Measurements from ENCODE around the gene EXOSC10. TPM values are rescaled to one million over a fixed set of nuclear protein-coding genes. Genes with fewer than 3 reads are reported as not detected.

The EXOSC10 gene
- polyA plus RNA-seq, 1 donor from 2014 or later: 115 TPM

DNA sequence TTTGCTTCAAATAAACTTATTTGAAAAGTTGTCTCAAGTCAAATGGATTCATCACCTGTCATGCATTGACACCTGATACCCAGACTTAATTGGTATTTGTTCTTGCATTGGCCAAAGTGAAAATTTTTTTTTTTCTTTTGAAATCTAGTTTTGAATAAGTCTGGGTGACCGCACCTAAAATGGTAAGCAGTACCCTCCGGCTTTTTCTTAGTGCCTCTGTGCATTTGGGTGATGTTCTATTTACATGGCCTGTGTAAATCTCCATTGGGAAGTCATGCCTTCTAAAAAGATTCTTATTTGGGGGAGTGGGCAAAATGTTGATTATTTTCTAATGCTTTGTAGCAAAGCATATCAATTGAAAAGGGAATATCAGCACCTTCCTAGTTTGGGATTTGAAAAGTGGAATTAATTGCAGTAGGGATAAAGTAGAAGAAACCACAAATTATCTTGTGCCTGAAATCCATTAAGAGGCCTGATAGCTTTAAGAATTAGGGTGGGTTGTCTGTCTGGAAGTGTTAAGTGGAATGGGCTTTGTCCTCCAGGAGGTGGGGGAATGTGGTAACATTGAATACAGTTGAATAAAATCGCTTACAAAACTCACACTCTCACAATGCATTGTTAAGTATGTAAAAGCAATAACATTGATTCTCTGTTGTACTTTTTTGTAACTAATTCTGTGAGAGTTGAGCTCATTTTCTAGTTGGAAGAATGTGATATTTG, 75.4 kb downstream of the EXOSC10 start:
- Histone ChIP-seq H3K4me2 (ENCODE audit: low read length) (no peak overlapping the region), H3K79me2 (replicated peaks; ENCODE audit: insufficient read depth, low read length) (no peaks in the 10 kb centered on the region), H3K36me3 (ENCODE audit: insufficient read depth, low read length) (peaks cover 14% of the 10 kb centered on the region), H3K9me3 (ENCODE audit: low read length) (no peaks in the 10 kb centered on the region), H4K20me1 (ENCODE audit: insufficient read depth) (peaks cover 5% of the 10 kb centered on the region), H3K4me3 (ENCODE audit: low read length) (no peak overlapping the region), H3F3A (ENCODE audit: insufficient read depth, low read length, poor library complexity, severe bottlenecking) (no peaks in the 10 kb centered on the region), H3K27me3 (ENCODE audit: insufficient read depth, low read depth, low read length) (no peaks in the 10 kb centered on the region), H3K9ac (ENCODE audit: low read length) (no peak overlapping the region), H2AFZ (ENCODE audit: low read depth, low read length) (no peak overlapping the region), H3K9me2 (ENCODE audit: insufficient read depth, low read length) (no peaks in the 10 kb centered on the region), H3K27ac (ENCODE audit: low read length) (no peak overlapping the region)
- TF ChIP-seq, protein P1, sequence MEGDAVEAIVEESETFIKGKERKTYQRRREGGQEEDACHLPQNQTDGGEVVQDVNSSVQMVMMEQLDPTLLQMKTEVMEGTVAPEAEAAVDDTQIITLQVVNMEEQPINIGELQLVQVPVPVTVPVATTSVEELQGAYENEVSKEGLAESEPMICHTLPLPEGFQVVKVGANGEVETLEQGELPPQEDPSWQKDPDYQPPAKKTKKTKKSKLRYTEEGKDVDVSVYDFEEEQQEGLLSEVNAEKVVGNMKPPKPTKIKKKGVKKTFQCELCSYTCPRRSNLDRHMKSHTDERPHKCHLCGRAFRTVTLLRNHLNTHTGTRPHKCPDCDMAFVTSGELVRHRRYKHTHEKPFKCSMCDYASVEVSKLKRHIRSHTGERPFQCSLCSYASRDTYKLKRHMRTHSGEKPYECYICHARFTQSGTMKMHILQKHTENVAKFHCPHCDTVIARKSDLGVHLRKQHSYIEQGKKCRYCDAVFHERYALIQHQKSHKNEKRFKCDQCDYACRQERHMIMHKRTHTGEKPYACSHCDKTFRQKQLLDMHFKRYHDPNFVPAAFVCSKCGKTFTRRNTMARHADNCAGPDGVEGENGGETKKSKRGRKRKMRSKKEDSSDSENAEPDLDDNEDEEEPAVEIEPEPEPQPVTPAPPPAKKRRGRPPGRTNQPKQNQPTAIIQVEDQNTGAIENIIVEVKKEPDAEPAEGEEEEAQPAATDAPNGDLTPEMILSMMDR (IDR thresholded peaks at IDR 0.05; ENCODE audit: poor library complexity, severe bottlenecking): no peak
- no peak for TF ChIP-seq MXI1 (conservative IDR thresholded peaks at IDR 0.05; ENCODE audit: poor library complexity, severe bottlenecking)
- TF ChIP-seq EP300 (conservative IDR thresholded peaks at IDR 0.05; ENCODE audit: poor library complexity, severe bottlenecking): no peak
- TF ChIP-seq, protein P2, sequence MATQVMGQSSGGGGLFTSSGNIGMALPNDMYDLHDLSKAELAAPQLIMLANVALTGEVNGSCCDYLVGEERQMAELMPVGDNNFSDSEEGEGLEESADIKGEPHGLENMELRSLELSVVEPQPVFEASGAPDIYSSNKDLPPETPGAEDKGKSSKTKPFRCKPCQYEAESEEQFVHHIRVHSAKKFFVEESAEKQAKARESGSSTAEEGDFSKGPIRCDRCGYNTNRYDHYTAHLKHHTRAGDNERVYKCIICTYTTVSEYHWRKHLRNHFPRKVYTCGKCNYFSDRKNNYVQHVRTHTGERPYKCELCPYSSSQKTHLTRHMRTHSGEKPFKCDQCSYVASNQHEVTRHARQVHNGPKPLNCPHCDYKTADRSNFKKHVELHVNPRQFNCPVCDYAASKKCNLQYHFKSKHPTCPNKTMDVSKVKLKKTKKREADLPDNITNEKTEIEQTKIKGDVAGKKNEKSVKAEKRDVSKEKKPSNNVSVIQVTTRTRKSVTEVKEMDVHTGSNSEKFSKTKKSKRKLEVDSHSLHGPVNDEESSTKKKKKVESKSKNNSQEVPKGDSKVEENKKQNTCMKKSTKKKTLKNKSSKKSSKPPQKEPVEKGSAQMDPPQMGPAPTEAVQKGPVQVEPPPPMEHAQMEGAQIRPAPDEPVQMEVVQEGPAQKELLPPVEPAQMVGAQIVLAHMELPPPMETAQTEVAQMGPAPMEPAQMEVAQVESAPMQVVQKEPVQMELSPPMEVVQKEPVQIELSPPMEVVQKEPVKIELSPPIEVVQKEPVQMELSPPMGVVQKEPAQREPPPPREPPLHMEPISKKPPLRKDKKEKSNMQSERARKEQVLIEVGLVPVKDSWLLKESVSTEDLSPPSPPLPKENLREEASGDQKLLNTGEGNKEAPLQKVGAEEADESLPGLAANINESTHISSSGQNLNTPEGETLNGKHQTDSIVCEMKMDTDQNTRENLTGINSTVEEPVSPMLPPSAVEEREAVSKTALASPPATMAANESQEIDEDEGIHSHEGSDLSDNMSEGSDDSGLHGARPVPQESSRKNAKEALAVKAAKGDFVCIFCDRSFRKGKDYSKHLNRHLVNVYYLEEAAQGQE (IDR thresholded peaks at IDR 0.05; ENCODE audit: borderline replicate concordance): no peak
- TF ChIP-seq RAD21 (conservative IDR thresholded peaks at IDR 0.05): no peak
- no peak for TF ChIP-seq SMC3 (conservative IDR thresholded peaks at IDR 0.05; ENCODE audit: poor library complexity)
- no peak for TF ChIP-seq TAF1 (IDR thresholded peaks at IDR 0.05; ENCODE audit: low read depth)
- no peak for TF ChIP-seq POLR2AphosphoS5 (IDR thresholded peaks at IDR 0.05)
- no peak for TF ChIP-seq EZH2 (IDR thresholded peaks at IDR 0.05; ENCODE audit: borderline replicate concordance, insufficient read depth, low read length, poor library complexity, severe bottlenecking)

DNA sequence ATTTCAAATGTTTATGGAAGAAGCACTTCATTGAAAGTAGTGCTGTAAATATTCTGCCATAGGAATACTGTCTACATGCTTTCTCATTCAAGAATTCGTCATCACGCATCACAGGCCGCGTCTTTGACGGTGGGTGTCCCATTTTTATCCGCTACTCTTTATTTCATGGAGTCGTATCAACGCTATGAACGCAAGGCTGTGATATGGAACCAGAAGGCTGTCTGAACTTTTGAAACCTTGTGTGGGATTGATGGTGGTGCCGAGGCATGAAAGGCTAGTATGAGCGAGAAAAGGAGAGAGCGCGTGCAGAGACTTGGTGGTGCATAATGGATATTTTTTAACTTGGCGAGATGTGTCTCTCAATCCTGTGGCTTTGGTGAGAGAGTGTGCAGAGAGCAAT, 76.5 kb downstream of the EXOSC10 start:
- H2AFZ ChIP-seq (ENCODE audit: low read depth, low read length): no peak overlapping the region
- H3K9ac ChIP-seq (ENCODE audit: low read length): no peak overlapping the region
- TF ChIP-seq, protein P1 (IDR thresholded peaks at IDR 0.05; ENCODE audit: poor library complexity, severe bottlenecking): no peak
- no peak for TF ChIP-seq RAD21 (conservative IDR thresholded peaks at IDR 0.05)
- no peak for TF ChIP-seq POLR2AphosphoS5 (IDR thresholded peaks at IDR 0.05)
- TF ChIP-seq EP300 (conservative IDR thresholded peaks at IDR 0.05; ENCODE audit: poor library complexity, severe bottlenecking): no peak
- TF ChIP-seq TAF1 (IDR thresholded peaks at IDR 0.05; ENCODE audit: low read depth): no peak
- TF ChIP-seq SMC3 (conservative IDR thresholded peaks at IDR 0.05; ENCODE audit: poor library complexity): no peak
- TF ChIP-seq MXI1 (conservative IDR thresholded peaks at IDR 0.05; ENCODE audit: poor library complexity, severe bottlenecking): no peak
- no peaks in the 10 kb centered on the region for H3F3A ChIP-seq (ENCODE audit: insufficient read depth, low read length, poor library complexity, severe bottlenecking)
- peaks cover 3% of the 10 kb centered on the region for H3K79me2 ChIP-seq (replicated peaks; ENCODE audit: insufficient read depth, low read length)
- peaks cover 8% of the 10 kb centered on the region for H4K20me1 ChIP-seq (ENCODE audit: insufficient read depth)
- H3K27ac ChIP-seq (ENCODE audit: low read length): no peak overlapping the region
- no peaks in the 10 kb centered on the region for H3K27me3 ChIP-seq (ENCODE audit: insufficient read depth, low read depth, low read length)
- peaks cover 14% of the 10 kb centered on the region for H3K36me3 ChIP-seq (ENCODE audit: insufficient read depth, low read length)
- no peaks in the 10 kb centered on the region for H3K9me2 ChIP-seq (ENCODE audit: insufficient read depth, low read length)
- H3K4me2 ChIP-seq (ENCODE audit: low read length): no peak overlapping the region
- no peak overlapping the region for H3K4me3 ChIP-seq (ENCODE audit: low read length)
- no peaks in the 10 kb centered on the region for H3K9me3 ChIP-seq (ENCODE audit: low read length)
